T-helper 2 cell treated with Interferon-gamma antibody and Interleukin-4, amounts not matched to agents 5 μg/mL and 100 μg/mL, for 36 hours (primary cell): ENCODE measurements around the gene SLC25A33.
"Not testable (repeated sequence)": the region's sequence is repeated elsewhere in the genome, so short reads cannot be mapped to it uniquely, and the experiment has no call there.

ENCODE experiments used
- DNase-seq: peaks from one replicate; pipeline ENCODE4 v3.0.0; 2021; ENCODE audit warnings: low spot score
- H3K27ac Mint-ChIP-seq: one replicate; pipeline ENCODE4 v1.8.0; 2021; ENCODE audit warnings: mild to moderate bottlenecking, mixed read lengths
- H3K27me3 Mint-ChIP-seq: one replicate; pipeline ENCODE4 v1.8.0; 2021; ENCODE audit warnings: low read depth, mixed read lengths
- H3K36me3 Mint-ChIP-seq: one replicate; pipeline ENCODE4 v1.8.0; 2021; ENCODE audit warnings: low read depth, mixed read lengths
- H3K4me1 Mint-ChIP-seq: one replicate; pipeline ENCODE4 v1.8.0; 2021; ENCODE audit warnings: low read depth, mixed read lengths
- H3K4me3 Mint-ChIP-seq: one replicate; pipeline ENCODE4 v1.8.0; 2022; ENCODE audit warnings: mild to moderate bottlenecking, moderate library complexity, mixed read lengths
- H3K9me3 Mint-ChIP-seq: one replicate; pipeline ENCODE4 v1.8.0; 2021; ENCODE audit warnings: mixed read lengths

SLC25A33 gene

DNA sequence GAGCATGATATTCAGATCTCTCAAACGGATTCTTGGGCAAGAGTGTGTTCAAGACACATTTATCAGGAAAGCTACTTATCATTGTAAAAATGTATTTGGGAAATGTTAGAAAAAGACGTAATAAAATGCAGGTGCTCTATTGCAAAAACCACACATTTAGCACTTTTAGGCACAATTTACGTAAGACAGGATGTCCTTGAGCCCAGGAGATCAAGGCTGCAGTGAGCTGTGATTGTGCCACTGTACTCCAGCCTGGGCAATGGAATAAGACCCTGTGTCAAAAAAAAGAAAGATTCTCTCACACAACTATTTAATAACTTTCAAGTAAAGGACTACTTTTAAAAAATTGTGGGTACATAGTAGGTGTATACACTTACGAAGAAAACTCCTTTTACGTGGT lies 18.4 kb downstream of the SLC25A33 start:
- Mint-ChIP-seq H3K27ac (no peak overlapping the region), H3K4me1 (peaks cover 29% of the 10 kb centered on the region), H3K4me3 (no peak overlapping the region), H3K36me3 (peaks cover 30% of the 10 kb centered on the region), H3K27me3 (no peaks in the 10 kb centered on the region), H3K9me3 (no peaks in the 10 kb centered on the region)
- no peak for DNase-seq

- Mint-ChIP-seq H3K4me3 (peak overlapping the region; percentile 33), H3K36me3 (peaks cover 32% of the 10 kb centered on the region), H3K27ac (peak overlapping the region; percentile 19), H3K27me3 (no peaks in the 10 kb centered on the region), H3K9me3 (no peaks in the 10 kb centered on the region), H3K4me1 (peaks cover 32% of the 10 kb centered on the region)
- DNase-seq: no peak
These were observed 19.1 kb downstream of the SLC25A33 start for GRCh38 chr1:9558271-9558945.

DNA sequence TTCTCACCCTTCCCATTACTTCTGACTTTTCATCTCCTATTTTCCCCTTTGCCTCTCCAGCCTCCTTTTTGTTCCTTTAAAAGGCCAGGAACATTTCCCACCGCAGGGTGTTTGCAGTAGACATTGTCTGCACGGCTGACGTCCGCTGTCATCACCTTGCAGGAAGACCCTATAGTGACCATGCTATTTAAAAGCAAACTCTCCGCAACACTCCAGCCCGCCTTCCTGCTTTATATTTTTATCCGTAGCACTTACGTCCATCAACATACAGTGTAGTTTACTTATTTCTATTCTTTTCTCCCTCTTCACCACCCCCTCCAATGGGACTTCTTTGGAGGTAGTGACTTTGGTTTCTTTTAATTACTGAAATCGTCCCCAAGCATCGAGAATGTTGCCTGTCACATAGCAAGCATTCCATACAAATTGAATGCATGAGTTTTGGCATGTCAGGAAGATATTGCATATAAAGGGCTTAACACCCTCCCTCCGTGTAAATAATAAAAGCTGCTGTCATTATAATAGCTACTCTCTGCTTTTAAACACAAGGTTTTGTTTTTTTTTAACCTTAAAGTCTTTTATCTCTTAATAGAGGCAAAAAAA lies 19.8 kb downstream of the SLC25A33 start:
- Mint-ChIP-seq H3K27me3 (no peaks in the 10 kb centered on the region), H3K4me3 (peak overlapping the region; percentile 50), H3K27ac (peak overlapping the region; percentile 57)

GRCh38 chr1:9559673-9560072 lies 20.4 kb downstream of the SLC25A33 start:
- Mint-ChIP-seq H3K4me3 (peak overlapping the region; percentile 50), H3K4me1 (peaks cover 32% of the 10 kb centered on the region), H3K27me3 (no peaks in the 10 kb centered on the region), H3K9me3 (no peaks in the 10 kb centered on the region), H3K27ac (peak overlapping the region; percentile 57), H3K36me3 (peaks cover 35% of the 10 kb centered on the region)
- no peak for DNase-seq

More for the DNA sequence above, 19.8 kb downstream of the SLC25A33 start:
- DNase-seq: no peak
- Mint-ChIP-seq H3K9me3 (no peaks in the 10 kb centered on the region), H3K4me1 (peaks cover 32% of the 10 kb centered on the region), H3K36me3 (peaks cover 33% of the 10 kb centered on the region)

- peaks cover 32% of the 10 kb centered on the region for H3K4me1 Mint-ChIP-seq
- peak overlapping the region; percentile 50 for H3K4me3 Mint-ChIP-seq
- not testable (repeated sequence) for H3K27ac Mint-ChIP-seq, H3K9me3 Mint-ChIP-seq, DNase-seq, H3K27me3 Mint-ChIP-seq
- peaks cover 38% of the 10 kb centered on the region for H3K36me3 Mint-ChIP-seq
These were observed 20.8 kb downstream of the SLC25A33 start for GRCh38 chr1:9560090-9560489.

GRCh38 chr1:9561429-9561828 lies 22.2 kb downstream of the SLC25A33 start:
- Mint-ChIP-seq H3K27me3 (no peaks in the 10 kb centered on the region), H3K4me1 (peaks cover 32% of the 10 kb centered on the region), H3K27ac (peak overlapping the region; percentile 41), H3K36me3 (peaks cover 27% of the 10 kb centered on the region), H3K9me3 (no peaks in the 10 kb centered on the region), H3K4me3 (no peak overlapping the region)
- DNase-seq: no peak

DNA sequence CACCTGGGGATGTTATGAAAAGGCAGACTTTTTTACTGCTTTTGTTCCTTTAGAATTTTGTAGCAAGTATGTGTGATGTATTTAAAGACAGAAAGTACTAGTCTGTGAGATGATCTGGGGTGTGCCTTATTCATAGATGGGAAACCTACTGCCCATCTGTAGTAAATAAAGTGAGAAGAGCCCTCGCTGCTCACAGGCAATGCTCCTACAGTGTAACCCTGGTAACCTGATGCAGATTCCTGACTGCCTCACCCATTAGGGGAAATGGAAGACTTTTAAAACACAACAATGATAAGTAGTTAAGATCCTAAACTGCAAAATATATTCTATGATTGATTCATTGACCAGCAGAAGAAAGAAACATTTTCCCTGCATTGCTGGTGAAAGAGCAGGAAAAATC lies 30.0 kb downstream of the SLC25A33 start:
- no peaks in the 10 kb centered on the region for H3K4me1 Mint-ChIP-seq
- H3K27me3 Mint-ChIP-seq: no peaks in the 10 kb centered on the region
- no peaks in the 10 kb centered on the region for H3K9me3 Mint-ChIP-seq
- H3K27ac Mint-ChIP-seq: no peak overlapping the region
- H3K36me3 Mint-ChIP-seq: peaks cover 10% of the 10 kb centered on the region
- DNase-seq: no peak
- H3K4me3 Mint-ChIP-seq: no peak overlapping the region

GRCh38 chr1:9570886-9571529 lies 31.7 kb downstream of the SLC25A33 start:
- H3K27me3 Mint-ChIP-seq, H3K4me1 Mint-ChIP-seq, H3K4me3 Mint-ChIP-seq, H3K27ac Mint-ChIP-seq, H3K36me3 Mint-ChIP-seq, DNase-seq, H3K9me3 Mint-ChIP-seq: not testable (repeated sequence)

DNA sequence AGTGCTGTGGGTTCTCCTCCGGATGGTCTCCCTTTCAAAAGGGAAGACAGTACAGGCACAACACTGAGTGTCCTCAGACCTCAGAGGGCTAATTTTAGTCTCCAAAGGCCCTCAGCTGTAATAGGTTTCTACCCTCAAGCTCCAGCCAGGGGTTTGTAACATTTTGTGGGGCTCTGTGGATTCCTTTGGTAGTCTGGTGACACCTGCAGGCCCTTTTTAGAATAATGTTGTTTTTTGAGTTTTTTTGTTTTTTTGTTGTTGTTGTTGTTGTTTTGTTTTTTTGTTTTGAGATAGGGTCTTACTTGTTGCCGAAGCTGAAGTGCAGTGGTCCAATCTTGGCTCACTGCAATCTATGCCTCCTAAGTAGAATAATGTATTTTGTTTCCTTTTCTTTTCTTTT lies 34.5 kb downstream of the SLC25A33 start:
- Mint-ChIP-seq H3K4me3 (no peak overlapping the region), H3K9me3 (no peaks in the 10 kb centered on the region), H3K27ac (no peak overlapping the region), H3K36me3 (peaks cover 7% of the 10 kb centered on the region), H3K27me3 (no peaks in the 10 kb centered on the region), H3K4me1 (no peaks in the 10 kb centered on the region)
- no peak for DNase-seq

- no peak overlapping the region for H3K4me3 Mint-ChIP-seq
- H3K36me3 Mint-ChIP-seq: peaks cover 12% of the 10 kb centered on the region
- no peaks in the 10 kb centered on the region for H3K4me1 Mint-ChIP-seq
- no peak for DNase-seq
- H3K27me3 Mint-ChIP-seq: no peaks in the 10 kb centered on the region
- H3K9me3 Mint-ChIP-seq: no peaks in the 10 kb centered on the region
- no peak overlapping the region for H3K27ac Mint-ChIP-seq
These were observed 36.2 kb downstream of the SLC25A33 start for GRCh38 chr1:9575486-9575885.

DNA sequence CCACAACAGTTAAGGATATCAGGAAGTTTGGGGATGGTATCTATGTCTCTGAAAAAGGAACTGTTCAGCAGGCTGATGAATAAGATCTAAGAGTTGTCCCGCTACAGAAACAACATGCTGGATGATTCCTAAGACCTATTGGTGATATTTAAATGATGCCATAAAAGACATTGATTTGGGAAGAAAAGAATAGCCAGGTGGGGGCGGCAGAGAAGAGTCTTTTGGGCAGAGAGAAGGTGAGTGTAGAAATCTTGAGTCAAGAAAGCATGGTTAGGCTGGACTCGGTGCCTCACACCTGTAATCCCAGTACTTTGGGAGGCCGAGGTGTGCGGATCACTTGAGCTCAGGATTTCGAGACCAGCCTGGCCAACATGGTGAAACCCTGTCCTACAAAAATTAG lies 37.6 kb downstream of the SLC25A33 start:
- no peak for DNase-seq
- Mint-ChIP-seq H3K27ac (no peak overlapping the region), H3K27me3 (no peaks in the 10 kb centered on the region), H3K4me1 (no peaks in the 10 kb centered on the region), H3K36me3 (peaks cover 17% of the 10 kb centered on the region), H3K4me3 (no peak overlapping the region), H3K9me3 (no peaks in the 10 kb centered on the region)

GRCh38 chr1:9577423-9577822 lies 38.2 kb downstream of the SLC25A33 start:
- Mint-ChIP-seq H3K27me3 (no peaks in the 10 kb centered on the region), H3K4me3 (no peak overlapping the region), H3K4me1 (no peaks in the 10 kb centered on the region), H3K9me3 (no peaks in the 10 kb centered on the region), H3K36me3 (peaks cover 22% of the 10 kb centered on the region), H3K27ac (peak overlapping the region; percentile 53)
- no peak for DNase-seq

DNA sequence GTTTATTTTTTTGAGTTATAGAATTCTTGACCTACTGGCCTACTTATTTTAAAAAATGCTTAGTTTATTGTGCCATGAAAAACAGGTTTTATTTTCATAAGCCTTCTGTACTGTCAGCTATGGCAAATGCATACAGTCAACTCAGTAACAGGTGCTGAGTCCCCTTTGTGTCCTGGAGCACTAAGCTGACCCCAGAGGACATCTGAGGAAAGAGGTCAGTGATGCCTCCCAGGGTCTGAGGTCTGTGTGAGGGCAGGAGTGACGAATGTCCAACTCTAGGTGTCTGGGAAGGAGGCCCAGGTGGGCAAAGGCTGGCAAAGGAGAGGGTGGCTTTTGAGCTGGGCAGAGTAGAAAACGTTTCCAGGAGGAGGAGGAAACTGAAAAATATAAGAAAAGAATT lies 41.7 kb downstream of the SLC25A33 start:
- Mint-ChIP-seq H3K27ac (no peak overlapping the region), H3K4me3 (no peak overlapping the region), H3K27me3 (no peaks in the 10 kb centered on the region), H3K36me3 (peaks cover 21% of the 10 kb centered on the region), H3K9me3 (no peaks in the 10 kb centered on the region), H3K4me1 (no peaks in the 10 kb centered on the region)
- DNase-seq: no peak

DNA sequence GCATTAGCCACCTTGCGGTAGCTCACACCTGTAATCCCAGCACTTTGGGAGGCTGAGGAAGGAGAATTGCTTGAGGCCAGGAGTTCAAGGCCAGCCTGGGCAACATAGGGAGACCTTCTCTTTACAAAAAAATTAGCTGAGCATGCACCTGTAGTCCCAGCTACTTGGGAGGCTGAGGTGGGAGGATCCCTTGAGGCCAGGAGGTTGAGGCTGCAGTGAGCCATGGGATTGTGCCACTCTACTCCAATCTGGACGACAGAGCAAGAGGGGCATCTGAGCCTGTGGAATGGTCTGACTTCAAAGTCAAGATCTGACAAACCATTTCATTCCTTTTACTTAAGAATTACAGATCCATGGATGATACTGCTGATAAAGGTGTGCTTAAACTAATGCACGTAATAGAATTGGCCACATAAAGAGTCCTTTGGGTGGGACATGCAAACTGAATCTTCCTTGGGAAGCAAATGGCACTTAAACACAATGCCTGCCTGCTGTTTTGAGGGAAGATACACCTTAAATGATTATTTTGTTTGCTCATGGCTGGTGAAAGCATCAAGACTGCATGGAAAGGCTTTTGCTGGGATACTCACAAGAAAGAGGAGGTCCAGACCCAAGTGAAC lies 47.0 kb downstream of the SLC25A33 start:
- Mint-ChIP-seq H3K9me3 (no peaks in the 10 kb centered on the region), H3K27ac (no peak overlapping the region), H3K4me3 (no peak overlapping the region), H3K27me3 (no peaks in the 10 kb centered on the region), H3K4me1 (peaks cover 13% of the 10 kb centered on the region), H3K36me3 (peaks cover 7% of the 10 kb centered on the region)
- DNase-seq: no peak
